Stimulated activated CD4-positive, alpha-beta T cell treated with anti-CD3 and anti-CD28 coated beads, Interleukin-15, amount 100 ng/mL, for 1 hour (primary cell): Measurements from ENCODE around the gene SPATA1.

Source experiments
- DNase-seq, 2 donors: peaks; one replicate each; pipeline ENCODE4 v3.0.0-alpha.2; 2020; ENCODE audit warnings: low read depth in 1 of 2, low spot score in 1 of 2

Gene SPATA1

DNA sequence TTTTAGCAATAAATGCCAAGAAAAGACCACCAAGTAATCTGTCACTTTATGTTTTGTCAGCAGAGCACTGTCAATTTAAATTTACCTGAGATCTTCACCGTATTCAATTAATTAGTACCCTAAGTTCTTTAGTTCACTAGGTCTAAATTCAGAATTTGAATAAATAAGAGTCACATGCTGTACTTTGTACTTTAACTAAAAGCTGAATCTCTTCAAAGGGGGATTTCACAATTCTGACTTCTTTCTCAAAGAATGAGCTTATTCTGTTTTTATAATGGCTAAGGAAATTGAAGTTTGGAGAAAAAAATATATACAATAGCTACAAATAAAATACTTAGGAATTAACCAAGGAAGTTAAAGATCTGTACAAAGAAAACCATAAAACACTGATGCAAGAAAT is 2.3 kb downstream of the SPATA1 start:
- DNase-seq = no peak

DNA sequence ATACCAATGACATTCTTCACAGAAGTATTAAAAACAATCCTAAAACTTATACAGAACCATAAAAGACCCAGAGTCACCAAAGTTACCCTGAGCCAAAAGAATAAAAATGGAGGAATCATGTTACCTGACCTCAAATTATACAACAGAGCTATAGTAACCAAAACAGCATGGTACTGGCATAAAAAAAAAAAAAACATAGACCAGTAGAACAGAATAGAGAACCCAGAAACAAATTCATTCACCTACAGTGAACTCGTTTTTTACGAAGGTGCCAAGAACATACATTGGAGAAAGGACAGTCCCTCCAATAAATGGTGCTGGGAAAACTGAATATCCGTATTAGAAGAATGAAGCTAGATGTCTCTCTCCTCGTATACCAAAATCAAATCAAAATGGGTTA is 2.8 kb downstream of the SPATA1 start:
- DNase-seq = no peak

DNA sequence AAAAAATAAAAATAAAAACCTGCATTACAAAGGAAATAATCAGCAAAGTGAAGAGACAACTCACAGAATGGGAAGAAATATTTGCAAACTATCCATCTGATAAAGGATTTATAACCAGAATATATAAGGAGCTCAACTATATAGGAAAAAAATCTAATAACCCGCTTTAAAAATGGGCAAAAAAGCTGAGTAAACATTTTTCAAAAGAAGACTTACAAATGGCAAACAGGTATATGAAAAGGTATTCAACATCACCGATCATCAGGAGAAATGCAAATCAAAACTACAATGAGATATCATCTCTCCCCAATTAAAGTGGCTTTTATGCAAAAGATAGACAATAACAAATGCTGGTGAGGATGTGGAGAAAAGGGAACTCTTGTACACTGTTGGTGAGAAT is 4.0 kb downstream of the SPATA1 start:
- no peak for DNase-seq

DNA sequence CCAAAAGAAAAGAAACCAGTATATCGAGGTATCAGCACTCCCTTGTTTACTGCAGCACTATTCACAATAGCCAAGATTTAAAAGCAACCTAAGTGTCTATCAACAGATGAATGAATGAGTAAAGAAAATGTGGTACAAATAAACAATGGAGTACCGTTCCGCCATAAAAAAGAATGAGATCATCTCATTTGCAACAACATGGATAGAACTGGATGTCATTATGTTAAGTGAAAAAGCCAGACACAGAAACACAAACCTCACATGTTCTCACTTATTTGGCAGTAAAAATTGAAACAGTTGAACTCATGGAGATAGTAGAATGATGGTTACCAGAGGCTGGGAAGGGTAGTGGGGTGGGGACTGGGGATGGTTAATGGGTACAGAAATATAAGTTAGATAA is 4.5 kb downstream of the SPATA1 start:
- DNase-seq = no peak

DNA sequence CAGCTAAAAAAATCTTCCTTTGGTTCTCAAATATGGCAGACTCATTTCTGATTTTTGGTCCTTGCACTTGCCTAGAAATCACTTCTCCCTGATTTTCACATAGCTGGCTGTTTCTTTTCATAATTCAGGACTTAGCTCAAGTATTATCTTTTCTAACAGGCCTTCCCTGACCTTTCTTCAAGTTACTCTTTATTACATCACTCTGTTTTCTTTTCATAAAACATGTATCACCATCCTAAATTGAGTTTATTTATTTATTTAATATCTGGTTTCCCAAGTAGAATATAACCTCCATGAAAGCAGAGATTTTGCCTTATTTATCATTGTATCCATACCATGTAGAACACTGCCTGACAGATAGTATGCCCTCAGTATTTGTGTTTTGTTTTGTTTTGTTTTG is 18.4 kb downstream of the SPATA1 start:
- DNase-seq = no peak

DNA sequence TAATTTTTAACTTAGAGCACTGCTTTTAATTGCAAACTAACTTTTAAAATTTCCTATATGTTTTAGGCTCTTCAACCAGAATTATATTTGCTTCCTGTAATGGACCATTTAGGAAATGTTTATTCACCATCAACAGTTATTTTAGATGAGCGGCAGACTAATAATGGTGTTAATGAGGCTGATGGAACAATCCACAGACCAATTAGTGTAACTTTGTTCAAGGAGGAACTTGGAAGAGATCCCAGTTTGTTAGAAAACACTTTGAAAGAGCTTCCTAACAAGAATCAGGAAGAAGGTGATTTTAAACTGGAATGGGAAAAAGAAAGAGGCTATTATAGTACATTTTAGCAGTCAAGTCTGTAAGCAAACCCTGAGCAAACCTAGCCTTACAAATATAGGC is 19.6 kb downstream of the SPATA1 start:
- DNase-seq = no peak

DNA sequence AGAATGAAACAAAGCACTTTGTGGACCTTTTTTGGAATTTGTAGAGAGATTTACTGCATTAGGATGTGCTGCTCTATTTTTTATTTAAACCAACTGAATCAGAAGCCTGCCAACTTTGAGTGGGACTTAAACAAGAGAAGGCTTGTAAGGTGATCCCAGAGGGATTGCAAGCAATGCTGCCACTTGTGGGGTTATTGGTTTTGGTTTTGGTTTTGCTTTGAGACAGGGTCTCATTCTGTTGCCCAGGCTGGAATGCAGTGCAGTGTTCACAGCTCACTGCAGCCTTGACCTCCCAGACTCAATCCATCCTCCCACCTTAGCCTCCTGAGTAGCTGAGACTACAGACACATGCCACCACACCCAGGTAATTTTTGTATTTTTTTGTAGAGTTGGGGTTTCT is 32.4 kb downstream of the SPATA1 start:
- no peak for DNase-seq

DNA sequence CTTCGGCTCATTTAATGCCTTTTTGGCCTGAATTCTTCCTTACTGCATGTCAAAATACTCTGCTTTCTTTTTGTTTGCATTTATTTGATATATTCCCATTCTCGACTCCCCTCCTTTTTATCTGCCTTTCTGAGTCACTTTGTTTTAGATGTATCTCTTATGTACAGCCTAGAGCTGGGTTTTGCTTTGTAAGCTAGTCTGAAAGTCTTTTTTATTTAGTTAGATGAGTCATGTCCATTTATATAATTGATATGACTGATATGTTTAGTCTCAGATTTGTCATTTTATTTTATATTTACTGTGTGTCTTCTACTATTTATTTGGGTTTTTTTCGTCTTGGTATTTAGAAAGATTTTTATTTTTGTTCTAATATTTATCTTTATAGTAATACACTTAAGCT is 33.8 kb downstream of the SPATA1 start:
- DNase-seq = no peak

DNA sequence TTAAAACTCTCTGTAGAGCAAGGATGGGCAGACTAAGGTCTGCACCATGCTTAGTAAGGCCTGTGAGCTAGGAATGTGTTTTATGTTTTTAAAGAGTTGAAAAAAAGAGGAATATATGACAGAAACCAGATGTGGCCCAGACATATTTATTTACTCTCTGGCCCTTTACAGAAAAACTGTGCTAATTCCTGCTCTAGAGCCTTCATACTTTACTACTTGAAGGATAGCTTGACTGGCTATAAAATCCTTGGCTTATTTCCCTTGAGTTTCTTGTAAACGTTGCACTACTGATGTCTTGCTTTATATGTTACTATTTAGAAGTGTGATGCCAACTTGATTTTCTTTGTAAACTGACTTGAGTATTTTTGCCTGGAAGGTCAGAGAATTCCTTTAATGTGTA is 34.6 kb downstream of the SPATA1 start:
- DNase-seq = no peak

DNA sequence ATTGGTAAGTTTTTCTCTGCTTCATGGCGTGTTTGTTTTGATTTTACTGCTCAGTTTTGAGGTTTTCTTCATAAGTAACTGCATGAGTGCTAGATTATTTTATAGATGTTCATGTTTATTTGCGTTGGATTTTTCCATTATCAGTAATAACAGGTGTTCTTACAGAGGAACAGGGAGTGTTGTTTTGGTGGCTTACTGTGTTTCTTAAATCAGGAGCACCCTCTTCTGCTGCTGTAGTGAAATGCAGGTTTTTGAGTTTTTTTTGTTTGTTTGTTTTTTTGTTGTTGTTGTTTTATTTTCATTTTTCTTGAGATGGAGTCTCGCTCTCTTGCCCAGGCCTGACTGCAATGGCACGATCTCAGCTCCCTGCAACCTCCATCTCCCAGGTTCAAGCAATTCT is 35.5 kb downstream of the SPATA1 start:
- no peak for DNase-seq

DNA sequence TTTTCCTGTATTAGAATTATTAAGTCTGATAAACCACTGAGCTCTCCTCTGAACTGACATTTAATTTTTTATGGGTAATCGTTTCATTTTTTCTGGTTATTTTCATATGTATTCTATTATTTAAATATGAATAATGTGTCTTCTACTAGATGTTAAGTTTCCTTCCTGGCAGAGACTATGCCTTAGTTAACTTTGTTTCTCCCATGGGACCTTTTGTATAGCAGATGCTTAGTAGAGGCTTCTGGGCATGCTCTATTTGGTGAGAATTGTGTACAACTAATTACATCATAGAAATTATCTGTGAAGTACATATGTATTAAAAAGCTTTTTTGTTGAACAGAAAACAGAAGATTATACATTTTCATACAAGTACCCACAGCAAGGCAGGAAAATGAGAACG is 44.6 kb downstream of the SPATA1 start:
- no peak for DNase-seq

DNA sequence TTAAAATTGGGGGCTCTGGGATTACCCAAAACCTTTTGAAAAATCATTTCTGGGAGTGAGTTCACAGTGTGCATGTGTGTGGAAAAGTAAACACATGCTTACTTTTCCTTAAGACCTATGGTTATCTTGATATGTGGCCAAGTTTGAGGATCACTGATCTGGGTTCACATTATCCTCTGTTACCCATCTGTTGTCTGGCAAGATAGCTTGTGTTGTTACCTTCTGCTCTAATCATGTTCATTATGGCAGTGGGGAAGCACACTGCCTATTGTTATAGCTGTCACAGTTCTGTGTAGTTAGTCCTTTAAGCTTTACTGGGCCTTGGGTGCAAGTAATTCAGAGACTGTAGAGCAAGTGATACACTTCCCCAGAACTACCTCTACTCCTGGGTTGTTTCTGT is 63.0 kb downstream of the SPATA1 start:
- DNase-seq = no peak

DNA sequence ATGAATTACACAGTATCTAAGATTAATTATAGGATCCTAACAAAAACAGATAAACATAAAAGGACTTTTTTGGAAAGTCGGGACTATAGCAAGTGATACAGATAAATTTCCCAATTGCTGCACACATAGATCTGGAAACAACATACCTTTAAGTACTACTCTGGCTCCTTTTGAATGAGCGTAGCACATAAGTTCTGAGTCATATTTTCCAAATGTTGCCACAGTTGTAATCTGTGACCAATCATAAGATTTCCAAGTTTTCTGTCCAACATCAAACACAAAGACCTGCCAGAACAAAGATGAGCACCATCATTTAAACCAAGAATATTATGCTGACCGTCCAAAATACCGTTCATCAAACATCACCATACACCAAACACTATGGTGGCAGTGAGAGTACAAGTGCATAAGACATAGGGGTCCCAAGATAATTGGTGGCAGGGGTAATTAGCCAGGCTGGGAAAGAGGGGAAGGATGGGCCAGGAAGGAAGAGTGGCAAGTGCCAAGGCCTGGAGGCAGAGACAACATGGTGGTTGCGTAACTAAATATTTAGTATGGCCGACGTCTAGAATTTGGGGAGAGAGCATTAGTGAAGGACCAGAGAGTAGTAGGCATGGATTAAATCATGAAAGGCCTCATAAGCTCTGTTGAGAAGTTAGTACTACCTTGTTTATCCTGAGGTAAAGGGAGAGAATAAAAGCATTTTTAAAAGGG is 64.4 kb downstream of the SPATA1 start:
- no peak for DNase-seq

DNA sequence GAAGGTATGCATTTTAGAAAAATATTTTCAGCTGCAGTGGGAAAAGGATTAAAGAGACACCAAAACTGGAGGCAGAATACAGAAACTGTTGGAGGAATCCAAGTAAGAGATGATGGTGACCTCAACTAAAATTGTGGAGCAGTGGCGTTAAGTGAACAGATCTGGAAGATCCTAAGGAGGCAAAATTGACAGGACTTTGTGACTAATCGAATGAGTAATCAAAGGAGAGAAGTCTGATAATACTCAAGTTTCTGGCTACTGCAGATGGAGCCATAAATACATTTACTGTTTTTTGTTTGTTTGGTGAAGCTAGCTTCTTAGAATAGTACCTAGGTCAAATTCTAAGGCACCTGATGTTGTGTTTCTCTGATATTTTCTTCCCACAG is 65.0 kb downstream of the SPATA1 start:
- DNase-seq = no peak

DNA sequence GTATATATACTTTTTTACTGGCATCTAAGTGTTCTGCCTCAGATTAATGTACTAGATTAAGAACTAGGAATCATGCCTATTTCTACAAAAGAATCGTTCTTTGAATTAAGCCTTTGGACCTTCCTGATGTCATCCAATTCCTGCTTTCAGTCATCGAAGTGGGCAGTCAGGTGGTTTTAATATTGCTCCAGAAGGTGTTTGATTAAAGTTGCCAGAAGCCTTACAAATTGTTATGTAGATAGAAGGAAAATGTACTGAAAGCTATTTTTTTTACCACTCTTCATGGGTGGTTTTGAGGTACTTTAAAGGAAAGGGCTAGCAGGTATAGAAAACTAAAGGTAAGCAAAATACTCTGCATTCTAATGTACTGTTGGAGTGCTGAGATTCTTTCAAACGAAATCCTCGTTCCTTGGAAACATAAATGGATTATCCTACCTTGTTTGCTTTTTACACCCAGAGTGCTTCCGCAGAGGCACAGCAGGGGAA is 67.3 kb downstream of the SPATA1 start:
- no peak for DNase-seq

DNA sequence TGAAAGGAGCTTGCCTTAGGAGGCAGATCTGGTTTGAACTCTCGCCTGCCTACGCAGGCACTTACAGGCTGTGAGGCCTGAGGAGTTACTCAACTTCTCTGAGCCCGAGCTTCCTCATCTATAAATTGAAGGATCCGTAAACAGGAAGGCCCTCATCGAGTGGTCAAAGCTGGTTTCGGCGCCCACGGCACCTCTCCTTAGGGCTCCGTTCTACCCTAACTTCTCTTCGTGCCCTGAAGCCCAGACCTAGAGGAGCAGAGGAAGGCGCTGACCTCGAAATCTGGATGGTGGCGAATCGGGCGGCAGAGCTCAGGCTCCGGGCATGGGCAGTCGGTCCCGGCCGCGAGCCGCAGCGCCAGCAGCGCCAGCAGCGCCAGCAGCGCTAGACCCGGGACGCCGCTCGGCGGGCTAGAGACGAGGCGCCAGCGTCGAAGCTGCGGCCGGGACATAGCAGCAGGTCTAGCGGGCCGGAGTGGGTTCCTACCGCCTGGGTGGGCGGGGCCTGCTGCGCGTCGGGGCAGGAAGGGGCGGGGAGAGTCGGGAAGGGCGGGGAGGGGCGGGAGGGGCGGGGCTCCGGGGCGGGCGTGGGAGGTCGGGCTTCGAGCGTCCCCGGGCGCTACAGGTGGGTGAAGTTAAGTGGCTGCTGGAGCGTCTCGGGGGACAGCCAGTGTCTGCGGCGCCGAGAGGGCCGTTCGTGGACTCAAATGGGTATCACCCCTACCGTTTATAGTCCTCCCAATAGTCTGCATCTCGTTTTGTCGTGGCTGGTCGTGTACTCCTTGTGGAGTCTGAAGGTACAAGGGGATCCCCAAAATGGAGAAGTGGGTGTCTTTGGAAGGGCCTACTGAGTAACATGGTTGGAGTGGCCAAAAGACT is 68.0 kb downstream of the SPATA1 start, which contains the start of gene CTBS:
CTBS (minus strand) TSS at position 474 of the 876 bp plus-strand sequence; CDS start at position 449, 25 bp downstream.
- DNase-seq = peak; percentile 73 to 78

DNA sequence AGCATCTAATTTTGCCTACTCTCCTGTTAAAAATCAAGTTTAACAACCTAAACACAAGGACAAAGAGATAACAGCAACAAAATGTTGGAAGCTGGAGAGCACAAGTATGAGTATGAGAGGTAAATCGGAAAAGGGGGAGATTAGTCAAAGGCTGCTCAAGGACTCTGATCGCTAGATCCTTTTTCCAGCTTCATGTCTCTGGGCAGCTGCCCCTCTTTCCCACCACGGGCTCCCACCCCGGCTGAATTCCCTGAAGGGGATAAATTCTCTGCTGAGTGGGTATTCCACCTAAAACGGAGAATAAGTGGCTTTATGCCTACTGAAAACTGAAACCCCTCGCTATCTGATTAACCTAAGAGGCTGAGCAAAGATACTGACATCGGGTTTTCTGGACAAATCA is 68.8 kb downstream of the SPATA1 start:
- no peak for DNase-seq

DNA sequence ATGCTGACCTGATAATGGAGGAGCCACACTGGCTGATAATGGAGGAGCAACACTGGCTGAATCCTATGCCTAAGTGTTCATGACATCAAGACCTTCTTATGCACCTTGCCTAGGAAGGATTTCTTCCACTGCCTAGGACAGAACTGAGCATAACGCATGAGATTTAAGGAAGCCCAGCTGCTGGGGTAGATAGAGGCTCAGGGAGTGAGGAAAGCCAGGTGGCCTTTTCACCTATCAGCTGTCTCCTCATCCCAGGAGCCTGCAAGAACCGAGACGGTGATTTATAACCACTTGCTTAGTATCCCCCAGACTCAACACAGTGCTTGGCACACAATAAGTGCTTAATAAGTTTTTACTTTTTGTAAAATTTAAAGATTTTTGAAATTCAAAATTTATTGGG is 75.5 kb downstream of the SPATA1 start:
- no peak for DNase-seq

DNA sequence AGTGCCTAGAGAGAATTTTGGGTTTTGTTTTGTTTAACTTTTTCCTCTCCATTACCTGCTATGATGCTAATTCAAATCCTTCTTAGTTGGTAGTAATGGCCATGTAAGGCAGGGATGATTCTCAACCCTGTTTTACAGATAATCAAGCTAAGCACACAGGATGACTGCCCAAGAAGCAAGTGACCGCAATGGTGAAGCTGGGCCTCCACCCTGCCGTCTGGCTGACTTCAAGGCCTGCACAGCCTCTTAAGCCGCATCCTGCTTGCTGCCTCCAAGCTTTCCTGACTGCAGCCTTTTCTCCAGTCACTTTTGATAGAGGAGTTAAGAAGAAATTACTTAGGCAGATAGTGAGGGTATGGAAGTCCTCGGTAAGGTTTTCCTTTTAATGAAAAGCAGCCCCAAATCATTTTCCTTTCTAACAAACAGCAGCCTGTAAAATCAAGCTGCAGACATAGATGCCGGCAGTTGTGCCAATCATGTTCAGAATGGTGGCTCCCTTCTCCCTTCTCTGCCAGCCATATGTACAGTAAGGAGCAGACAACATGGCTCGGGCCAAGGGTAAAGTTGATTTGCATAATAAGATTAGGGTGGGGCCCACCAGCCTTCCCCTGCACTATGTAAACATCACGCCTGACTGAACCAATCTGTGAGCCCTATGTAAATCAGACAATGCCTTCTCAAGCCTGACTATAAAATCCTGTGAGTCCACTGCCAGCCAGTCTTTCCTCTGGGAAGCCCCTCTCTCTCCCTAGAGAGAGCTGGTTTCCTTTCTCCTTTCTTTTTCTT is 76.8 kb downstream of the SPATA1 start:
- DNase-seq = no peak

DNA sequence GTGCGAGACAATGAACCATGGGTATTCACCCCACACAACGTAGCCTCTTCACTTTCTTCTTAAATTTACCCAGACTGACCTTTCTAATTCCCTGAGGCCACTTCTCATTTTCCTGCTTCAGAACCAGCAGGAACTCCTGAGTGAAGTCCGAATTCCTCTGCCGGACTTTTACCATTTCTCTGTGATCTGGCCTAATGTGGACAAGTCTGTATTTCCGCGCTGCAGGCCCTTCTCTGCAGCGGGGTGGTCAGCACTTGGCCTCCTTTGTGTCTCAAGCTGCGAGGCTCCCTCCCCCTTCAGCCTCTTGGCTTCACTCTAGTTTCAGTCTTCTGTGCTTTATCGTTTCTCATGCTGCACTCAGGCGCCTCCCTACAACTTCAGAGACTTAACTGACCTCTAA is 77.5 kb downstream of the SPATA1 start:
- no peak for DNase-seq

DNA sequence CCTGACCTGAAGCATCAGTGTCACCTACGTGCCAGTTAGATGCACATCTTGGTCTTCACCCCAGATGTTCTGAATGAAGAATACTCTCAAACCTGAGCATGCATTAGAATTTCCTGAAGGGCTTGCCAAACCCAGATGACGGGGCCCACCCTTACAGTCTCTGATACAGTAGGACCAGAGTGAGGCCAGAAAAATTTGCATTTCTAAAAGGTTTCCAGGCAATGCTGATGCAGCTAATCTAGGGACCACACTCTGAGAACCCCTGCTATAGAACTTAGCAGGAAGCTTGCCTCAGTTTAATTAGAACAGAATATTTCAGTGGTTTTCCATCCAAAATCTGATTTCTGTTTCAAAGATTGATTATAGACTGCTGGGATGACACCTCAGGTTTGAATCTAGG is 77.9 kb downstream of the SPATA1 start:
- no peak for DNase-seq

DNA sequence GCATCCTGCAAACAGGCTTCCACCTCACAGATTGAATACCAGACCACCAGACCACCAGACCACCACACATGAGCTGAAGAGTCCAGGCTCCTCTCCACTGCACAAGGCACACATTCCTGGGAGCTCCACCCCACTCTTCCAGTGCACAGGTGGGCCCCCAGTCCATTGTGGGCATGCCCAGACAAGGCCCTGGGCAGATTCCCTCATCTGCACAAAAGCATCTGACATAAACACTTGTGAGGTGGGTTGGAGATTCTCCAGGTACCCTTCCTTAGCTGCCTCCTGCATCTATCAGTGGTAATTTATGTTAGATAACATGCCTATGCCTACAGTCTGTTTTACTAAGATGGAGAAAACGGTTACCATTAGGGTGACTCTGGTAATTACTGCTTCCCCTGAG is 79.6 kb downstream of the SPATA1 start:
- DNase-seq = no peak
